GM23248 (cell line): ENCODE data around the gene WWOX.

Experiments used
- EZH2 ChIP-seq: fragments of 200-600 bp; sonication (generic); IDR thresholded peaks from 2 replicates; pipeline ENCODE4 v1.6.1; 2018; ENCODE audit warnings: antibody characterized with exemption, mild to moderate bottlenecking; ENCODE audit not compliant: insufficient read depth, poor library complexity, severe bottlenecking
- EZH2phosphoT487 ChIP-seq: fragments of 200-600 bp; sonication (generic); IDR thresholded peaks from 2 replicates; pipeline ENCODE4 v1.6.1; 2018; ENCODE audit warnings: antibody characterized with exemption, moderate library complexity, mild to moderate bottlenecking, low read depth; ENCODE audit not compliant: insufficient read depth

- no peak for TF ChIP-seq EZH2
- no peak for TF ChIP-seq EZH2phosphoT487
Measured at GRCh38 chr16:78696797-78697196, 597.3 kb downstream of the WWOX start.
